Trophoblast cell (in vitro differentiated cells and primary cell): ENCODE measurements around the gene TRAPPC14.

Source experiments
- DNase-seq, 2 donors: peaks; one replicate each; pipeline ENCODE4 v3.0.0-alpha.2; 2016
- H2AFZ ChIP-seq: 2 replicates; pipeline ENCODE4 v1.6.1; 2013; ENCODE audit warnings: low read length, moderate library complexity, mild to moderate bottlenecking; ENCODE audit not compliant: insufficient read depth, poor library complexity
- H2AK5ac ChIP-seq: 2 replicates; pipeline ENCODE4 v1.6.1; 2013; ENCODE audit warnings: mild to moderate bottlenecking, low read length
- H2BK120ac ChIP-seq: 2 replicates; pipeline ENCODE4 v1.6.1; 2013; ENCODE audit warnings: low read length, mild to moderate bottlenecking, moderate library complexity; ENCODE audit not compliant: insufficient read depth, poor library complexity
- H2BK12ac ChIP-seq: 2 replicates; pipeline ENCODE4 v1.6.1; 2013; ENCODE audit warnings: mild to moderate bottlenecking, low read length, moderate library complexity
- H2BK5ac ChIP-seq: 2 replicates; pipeline ENCODE4 v1.6.1; 2013; ENCODE audit warnings: low read length, low read depth, moderate library complexity, mild to moderate bottlenecking; ENCODE audit not compliant: poor library complexity
- H3K14ac ChIP-seq: 2 replicates; pipeline ENCODE4 v1.6.1; 2013; ENCODE audit warnings: mild to moderate bottlenecking, low read length
- H3K18ac ChIP-seq: 2 replicates; pipeline ENCODE4 v1.6.1; 2013; ENCODE audit warnings: mild to moderate bottlenecking, low read length
- H3K23ac ChIP-seq: 2 replicates; pipeline ENCODE4 v1.6.1; 2013; ENCODE audit warnings: low read length
- H3K27ac ChIP-seq: 2 replicates; pipeline ENCODE4 v1.5.1; 2013; ENCODE audit warnings: low read depth, mild to moderate bottlenecking, inconsistent platforms, low read length, moderate library complexity
- H3K27me3 ChIP-seq: 2 replicates; pipeline ENCODE4 v1.6.1; 2013; ENCODE audit warnings: inconsistent platforms, mild to moderate bottlenecking, low read length, moderate library complexity; ENCODE audit not compliant: insufficient read depth
- H3K36me3 ChIP-seq, 2 experiments: 1 replicate in 1 of 2; 2 replicates in 1 of 2; pipeline ENCODE4 v1.6.1; 2013; ENCODE audit warnings: low read length in 2 of 2, mild to moderate bottlenecking in 2 of 2, moderate library complexity in 1 of 2; ENCODE audit not compliant: insufficient read depth in 2 of 2, control insufficient read depth in 1 of 2
- H3K4ac ChIP-seq: 2 replicates; pipeline ENCODE4 v1.6.1; 2013; ENCODE audit warnings: low read depth, mild to moderate bottlenecking, low read length, moderate library complexity
- H3K4me1 ChIP-seq, 2 experiments: 1 replicate in 1 of 2; 2 replicates in 1 of 2; pipeline ENCODE4 v1.6.1; 2013; ENCODE audit warnings: low read length in 2 of 2, mild to moderate bottlenecking in 2 of 2, moderate library complexity in 1 of 2; ENCODE audit not compliant: insufficient read depth in 2 of 2, control insufficient read depth in 1 of 2
- H3K4me2 ChIP-seq: 2 replicates; pipeline ENCODE4 v1.6.1; 2013; ENCODE audit warnings: inconsistent platforms, mild to moderate bottlenecking, low read length, moderate library complexity
- H3K4me3 ChIP-seq: 2 replicates; pipeline ENCODE4 v1.5.1; 2013; ENCODE audit warnings: mild to moderate bottlenecking, low read depth, low read length, inconsistent platforms
- H3K79me1 ChIP-seq: one replicate; pipeline ENCODE4 v1.6.1; 2013; ENCODE audit warnings: low read length
- H3K79me2 ChIP-seq: 2 replicates; pipeline ENCODE4 v1.6.1; 2013; ENCODE audit warnings: low read length, mild to moderate bottlenecking; ENCODE audit not compliant: control insufficient read depth, insufficient read depth, poor library complexity
- H3K9ac ChIP-seq: 2 replicates; pipeline ENCODE4 v1.6.1; 2013; ENCODE audit warnings: mild to moderate bottlenecking, low read length
- H3K9me3 ChIP-seq: 2 replicates; pipeline ENCODE4 v1.6.1; 2013; ENCODE audit warnings: low read depth, mild to moderate bottlenecking, control low read depth, inconsistent platforms, low read length; ENCODE audit not compliant: insufficient read depth
- H4K12ac ChIP-seq: 2 replicates; pipeline ENCODE4 v1.6.1; 2013; ENCODE audit warnings: low read depth, mild to moderate bottlenecking, low read length, moderate library complexity
- H4K8ac ChIP-seq: 2 replicates; pipeline ENCODE4 v1.6.1; 2013; ENCODE audit warnings: low read depth, mild to moderate bottlenecking, low read length, moderate library complexity
- H4K91ac ChIP-seq: one replicate; pipeline ENCODE4 v1.6.1; 2013; ENCODE audit warnings: low read depth, mild to moderate bottlenecking, low read length, moderate library complexity
- WGBS: extraction: QIAGEN DNeasy Blood & Tissue Kit; methylation state at CpG from one replicate; pipeline ENCODE4 v1.1.7; 2013; ENCODE audit warnings: missing lambda C conversion rate; ENCODE audit not compliant: insufficient read length, insufficient coverage; ENCODE audit errors: extremely low coverage; 5-methylcytosine and 5-hydroxymethylcytosine counted together

TRAPPC14 gene

GRCh38 chr7:100122568-100122967 is 36.0 kb downstream of the TRAPPC14 start:
- Histone ChIP-seq H3K14ac (no peak overlapping the region), H4K91ac (no peak overlapping the region), H2AK5ac (no peak overlapping the region), H3K36me3 (no peaks in the 10 kb centered on the region), H3K9ac (no peak overlapping the region), H3K4me3 (no peak overlapping the region), H3K4me1 (peaks cover 4 to 17% of the 10 kb centered on the region in 2 experiments), H2BK5ac (no peak overlapping the region), H2BK12ac (no peak overlapping the region), H4K8ac (no peak overlapping the region), H3K79me2 (peaks cover 16% of the 10 kb centered on the region), H3K23ac (no peak overlapping the region), H3K79me1 (peaks cover 11% of the 10 kb centered on the region), H3K4ac (no peak overlapping the region), H3K27me3 (no peaks in the 10 kb centered on the region), H3K4me2 (no peak overlapping the region), H3K27ac (peak overlapping the region; percentile 24), H4K12ac (no peak overlapping the region), H2AFZ (no peak overlapping the region), H3K9me3 (no peaks in the 10 kb centered on the region), H3K18ac (peak overlapping the region; percentile 20), H2BK120ac (no peak overlapping the region)
- no CpG with 5 or more reads among the region's 1 CpG for WGBS
- no peak for DNase-seq

GRCh38 chr7:100122067-100122466 is 36.5 kb downstream of the TRAPPC14 start:
- H2AK5ac ChIP-seq = no peak overlapping the region
- no CpG with 5 or more reads among the region's 13 CpGs for whole genome bisulfite sequencing
- no peak overlapping the region for H4K12ac ChIP-seq

GRCh38 chr7:100120733-100121036 is 37.8 kb downstream of the TRAPPC14 start:
- no peaks in the 10 kb centered on the region for H3K79me1 ChIP-seq
- H3K4me2 ChIP-seq = no peak overlapping the region
- no peak overlapping the region for H3K27ac ChIP-seq
- H4K8ac ChIP-seq = no peak overlapping the region
- H3K79me2 ChIP-seq = peaks cover 5% of the 10 kb centered on the region
- H2BK12ac ChIP-seq = no peak overlapping the region
- H2AK5ac ChIP-seq = no peak overlapping the region
- DNase-seq = no peak
- no peak overlapping the region for H3K18ac ChIP-seq
- H4K12ac ChIP-seq = no peak overlapping the region
- no peak overlapping the region for H2AFZ ChIP-seq
- no CpG with 5 or more reads among the region's 1 CpG for WGBS
- no peak overlapping the region for H4K91ac ChIP-seq
- no peak overlapping the region for H2BK5ac ChIP-seq
- peaks cover 6 to 17% of the 10 kb centered on the region in 2 experiments for H3K4me1 ChIP-seq
- no peak overlapping the region for H3K9ac ChIP-seq
- H3K9me3 ChIP-seq = no peaks in the 10 kb centered on the region
- no peak overlapping the region for H3K4ac ChIP-seq
- no peaks in the 10 kb centered on the region for H3K36me3 ChIP-seq
- H3K27me3 ChIP-seq = no peaks in the 10 kb centered on the region
- H2BK120ac ChIP-seq = no peak overlapping the region
- no peak overlapping the region for H3K4me3 ChIP-seq
- no peak overlapping the region for H3K23ac ChIP-seq
- no peak overlapping the region for H3K14ac ChIP-seq

More at GRCh38 chr7:100122067-100122466, 36.5 kb downstream of the TRAPPC14 start:
- Histone ChIP-seq H2AFZ (no peak overlapping the region), H4K8ac (no peak overlapping the region), H3K9ac (no peak overlapping the region), H3K79me1 (peaks cover 6% of the 10 kb centered on the region), H3K4me3 (no peak overlapping the region), H4K91ac (no peak overlapping the region), H3K79me2 (peaks cover 12% of the 10 kb centered on the region), H3K18ac (no peak overlapping the region), H3K14ac (no peak overlapping the region), H3K4me1 (peaks cover 4 to 18% of the 10 kb centered on the region in 2 experiments), H3K36me3 (no peaks in the 10 kb centered on the region), H3K23ac (no peak overlapping the region), H3K4me2 (no peak overlapping the region), H3K9me3 (no peaks in the 10 kb centered on the region), H3K27ac (peak overlapping the region; percentile 24), H2BK5ac (no peak overlapping the region), H3K27me3 (no peaks in the 10 kb centered on the region), H2BK120ac (no peak overlapping the region), H3K4ac (no peak overlapping the region), H2BK12ac (no peak overlapping the region)
- DNase-seq = peak; percentile 79 to 89

DNA sequence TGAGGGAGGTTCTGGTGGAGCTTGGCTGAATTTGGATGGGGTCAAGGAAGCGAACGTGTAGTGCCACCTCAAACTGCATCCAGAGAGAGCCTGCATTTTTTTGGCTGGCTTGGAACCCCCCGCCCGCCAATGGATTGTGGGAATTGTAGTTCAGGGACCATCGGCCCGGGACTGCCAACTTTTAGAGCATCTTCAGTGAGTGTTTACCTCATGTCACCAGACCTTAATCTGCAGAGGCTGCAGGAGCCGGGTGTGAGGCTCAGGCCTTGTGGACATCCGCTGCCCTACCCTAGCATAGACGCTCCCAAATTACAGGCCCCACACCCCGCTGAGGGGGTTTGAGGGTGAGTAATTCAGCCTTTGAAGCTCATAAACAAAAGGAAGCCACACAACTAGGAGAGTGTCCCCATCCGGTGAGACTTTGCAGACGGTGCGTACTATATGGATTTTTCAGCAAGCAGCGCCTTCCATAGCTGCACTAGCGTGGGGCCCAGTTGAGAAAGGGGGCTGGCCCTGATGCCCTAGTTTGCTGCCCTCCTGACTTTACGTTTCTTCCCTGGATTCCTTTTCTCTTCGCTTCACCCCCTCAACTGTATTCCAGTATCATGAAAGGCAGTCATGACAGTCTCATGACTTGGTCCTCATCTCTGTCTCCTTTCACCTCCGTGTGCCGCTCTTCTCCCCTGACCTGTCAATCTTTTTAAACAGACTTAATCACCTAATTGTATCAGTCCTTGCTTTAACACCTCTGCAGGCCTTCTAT is 38.4 kb downstream of the TRAPPC14 start:
- no peak overlapping the region for H2AFZ ChIP-seq
- no CpG with 5 or more reads among the region's 19 CpGs for WGBS

More for the DNA sequence above, 38.4 kb downstream of the TRAPPC14 start:
- Histone ChIP-seq H3K9ac (peak overlapping the region; percentile 57), H3K9me3 (no peaks in the 10 kb centered on the region), H3K18ac (no peak overlapping the region), H3K4me1 (peaks cover 6 to 17% of the 10 kb centered on the region in 2 experiments), H3K4me3 (peak overlapping the region; percentile 79), H4K91ac (no peak overlapping the region), H3K27me3 (no peaks in the 10 kb centered on the region), H3K27ac (peak overlapping the region; percentile 9), H3K79me2 (peaks cover 5% of the 10 kb centered on the region), H2BK12ac (no peak overlapping the region), H3K36me3 (no peaks in the 10 kb centered on the region), H3K23ac (no peak overlapping the region), H3K4ac (no peak overlapping the region), H3K14ac (no peak overlapping the region), H3K79me1 (no peaks in the 10 kb centered on the region), H2BK120ac (no peak overlapping the region), H4K12ac (no peak overlapping the region), H3K4me2 (peak overlapping the region; percentile 81), H2AK5ac (no peak overlapping the region), H4K8ac (peak overlapping the region; percentile 25), H2BK5ac (no peak overlapping the region)
- DNase-seq = peak in 1 of 2 donors; percentile 41
